IgD-negative memory B cell (primary cell): ENCODE data around the gene GTPBP6. TPM values are rescaled to one million over a fixed set of nuclear protein-coding genes. Genes with fewer than 3 reads are reported as not detected.
"Not testable (repeated sequence)": the region's sequence is repeated elsewhere in the genome, so short reads cannot be mapped to it uniquely, and the experiment has no call there.

Source experiments
- H3K27ac Mint-ChIP-seq, 3 donors: one replicate each; pipeline ENCODE4 v1.8.0; 2020 to 2022; ENCODE audit warnings: mild to moderate bottlenecking in 3 of 3, mixed read lengths in 3 of 3, moderate library complexity in 1 of 3
- H3K27me3 Mint-ChIP-seq: one replicate; pipeline ENCODE4 v1.8.0; 2021; ENCODE audit warnings: mixed read lengths
- H3K36me3 Mint-ChIP-seq: one replicate; pipeline ENCODE4 v1.8.0; 2020; ENCODE audit warnings: mild to moderate bottlenecking, mixed read lengths
- H3K4me1 Mint-ChIP-seq, 3 donors: one replicate each; pipeline ENCODE4 v1.8.0; 2020 to 2022; ENCODE audit warnings: mixed read lengths in 3 of 3, mild to moderate bottlenecking in 1 of 3
- H3K4me3 Mint-ChIP-seq, 4 donors: one replicate each; pipeline ENCODE4 v1.8.0; 2020 to 2022; ENCODE audit warnings: mild to moderate bottlenecking in 4 of 4, mixed read lengths in 4 of 4, moderate library complexity in 3 of 4
- H3K9me3 Mint-ChIP-seq, 3 donors: one replicate each; pipeline ENCODE4 v1.8.0; 2020 to 2021; ENCODE audit warnings: mixed read lengths in 3 of 3, mild to moderate bottlenecking in 1 of 3
- polyA plus RNA-seq: library from polyadenylated mRNA; unstranded; fragments of 300-500 nt; fragmentation: Illumina TruSeq; gene quantifications from one replicate; pipeline ENCODE4 v1.2.3, GENCODE V29; 2021

The GTPBP6 gene
- polyA plus RNA-seq, 1 donor from 2014 or later = 40.8 TPM

DNA sequence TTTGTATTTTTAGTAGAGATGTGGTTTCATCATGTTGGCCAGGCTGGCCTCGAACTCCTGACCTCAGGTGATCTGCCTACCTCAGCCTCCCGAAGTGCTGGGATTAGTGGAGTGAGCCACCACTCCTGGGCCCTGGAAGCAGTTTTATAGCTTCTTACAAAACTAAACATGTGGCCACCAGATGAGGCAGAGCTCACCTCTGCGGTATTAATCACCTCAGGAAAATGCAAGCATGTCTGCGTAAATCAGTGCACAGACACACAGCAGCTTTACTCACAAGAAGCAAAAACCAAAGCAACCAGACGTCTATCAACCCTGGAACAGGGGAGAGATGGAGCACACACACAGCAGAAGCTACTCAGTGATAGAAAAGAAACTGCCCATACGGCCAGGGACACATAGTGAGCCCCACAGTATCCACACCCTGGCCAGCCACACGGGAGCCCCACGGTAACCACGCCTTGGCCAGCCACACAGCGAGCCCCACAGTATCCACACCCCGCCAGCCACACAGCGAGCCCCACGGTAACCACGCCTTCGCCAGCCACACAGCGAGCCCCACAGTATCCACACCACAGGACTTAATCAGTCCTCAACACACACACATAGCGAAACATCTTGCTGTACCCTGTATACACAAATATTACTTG, 37.9 kb upstream of the GTPBP6 start:
- H3K27me3 Mint-ChIP-seq = no peaks in the 10 kb centered on the region
- peaks cover 10% of the 10 kb centered on the region for H3K36me3 Mint-ChIP-seq

GRCh38 chrX:355329-356050, 36.9 kb upstream of the GTPBP6 start:
- H3K27me3 Mint-ChIP-seq = no peaks in the 10 kb centered on the region
- peaks cover 7% of the 10 kb centered on the region for H3K36me3 Mint-ChIP-seq
- no peak overlapping the region for H3K27ac Mint-ChIP-seq
- H3K9me3 Mint-ChIP-seq = peaks cover 0 to 7% (median 1%) of the 10 kb centered on the region in 3 donors
- no peak overlapping the region for H3K4me3 Mint-ChIP-seq
- peaks cover 0 to 6% (median 2%) of the 10 kb centered on the region in 3 donors for H3K4me1 Mint-ChIP-seq

More for the DNA sequence above, 37.9 kb upstream of the GTPBP6 start:
- H3K4me3 Mint-ChIP-seq = no peak overlapping the region
- H3K27ac Mint-ChIP-seq = no peak overlapping the region
- H3K4me1 Mint-ChIP-seq = peaks cover 0 to 6% (median 2%) of the 10 kb centered on the region in 3 donors
- H3K9me3 Mint-ChIP-seq = peaks cover 0 to 7% (median 1%) of the 10 kb centered on the region in 3 donors

DNA sequence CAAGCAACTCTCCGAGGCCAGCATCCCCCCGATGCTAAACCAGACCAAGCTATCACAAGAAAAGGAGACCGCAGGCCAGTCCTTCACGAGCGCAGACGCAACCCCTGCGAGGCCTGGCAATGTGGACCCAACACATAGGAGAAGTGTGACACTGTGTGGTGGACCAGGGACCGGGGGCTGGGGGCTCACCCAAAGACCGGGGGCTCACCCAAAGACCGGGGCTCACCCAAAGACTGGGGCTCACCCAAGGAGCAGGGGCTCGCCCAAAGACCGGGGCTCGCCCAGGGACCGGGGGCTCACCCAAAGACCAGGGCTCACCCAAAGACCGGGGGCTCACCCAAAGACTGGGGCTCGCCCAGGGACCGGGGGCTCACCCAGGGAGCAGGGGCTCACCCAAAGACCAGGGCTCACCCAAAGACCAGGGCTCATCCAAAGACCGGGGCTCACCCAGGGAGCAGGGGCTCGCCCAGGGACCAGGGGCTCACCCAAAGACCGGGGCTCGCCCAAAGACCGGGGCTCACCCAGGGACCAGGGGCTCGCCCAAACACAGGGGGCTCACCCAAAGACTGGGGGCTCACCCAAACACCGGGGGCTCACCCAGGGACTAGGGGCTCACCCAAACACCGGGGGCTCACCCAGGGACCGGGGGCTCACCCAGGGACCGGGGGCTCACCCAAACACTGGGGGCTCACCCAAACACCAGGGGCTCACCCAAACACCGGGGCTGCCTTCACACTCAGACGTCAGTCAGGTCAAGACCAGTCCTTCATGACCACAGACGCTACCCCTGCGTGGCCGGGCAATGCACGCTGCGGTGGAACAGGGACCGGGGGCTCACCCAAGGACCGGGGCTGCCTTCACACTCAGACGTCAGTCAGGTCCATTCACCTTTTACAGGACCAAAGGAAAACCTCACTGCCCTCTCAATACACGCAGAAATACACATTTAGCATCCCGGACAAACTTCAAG, 35.3 kb upstream of the GTPBP6 start:
- Mint-ChIP-seq H3K27me3 (no peaks in the 10 kb centered on the region), H3K36me3 (peaks cover 3% of the 10 kb centered on the region), H3K4me3 (no peak overlapping the region), H3K9me3 (no peaks in the 10 kb centered on the region), H3K27ac (no peak overlapping the region), H3K4me1 (peaks cover 0 to 8% (median 2%) of the 10 kb centered on the region in 3 donors)

- Mint-ChIP-seq H3K27me3 (no peaks in the 10 kb centered on the region), H3K4me1 (peaks cover 0 to 8% (median 2%) of the 10 kb centered on the region in 3 donors), H3K4me3 (no peak overlapping the region), H3K9me3 (no peaks in the 10 kb centered on the region), H3K27ac (peak overlapping the region in 1 of 3 donors; percentile 57), H3K36me3 (peaks cover 4% of the 10 kb centered on the region)
Measured at GRCh38 chrX:352582-353314, 34.2 kb upstream of the GTPBP6 start.

GRCh38 chrX:352181-352580, 33.6 kb upstream of the GTPBP6 start:
- peaks cover 4% of the 10 kb centered on the region for H3K36me3 Mint-ChIP-seq
- H3K9me3 Mint-ChIP-seq = no peaks in the 10 kb centered on the region
- no peak overlapping the region for H3K4me3 Mint-ChIP-seq
- H3K27me3 Mint-ChIP-seq = no peaks in the 10 kb centered on the region
- peaks cover 0 to 8% (median under 1%) of the 10 kb centered on the region in 3 donors for H3K4me1 Mint-ChIP-seq
- no peak overlapping the region for H3K27ac Mint-ChIP-seq

DNA sequence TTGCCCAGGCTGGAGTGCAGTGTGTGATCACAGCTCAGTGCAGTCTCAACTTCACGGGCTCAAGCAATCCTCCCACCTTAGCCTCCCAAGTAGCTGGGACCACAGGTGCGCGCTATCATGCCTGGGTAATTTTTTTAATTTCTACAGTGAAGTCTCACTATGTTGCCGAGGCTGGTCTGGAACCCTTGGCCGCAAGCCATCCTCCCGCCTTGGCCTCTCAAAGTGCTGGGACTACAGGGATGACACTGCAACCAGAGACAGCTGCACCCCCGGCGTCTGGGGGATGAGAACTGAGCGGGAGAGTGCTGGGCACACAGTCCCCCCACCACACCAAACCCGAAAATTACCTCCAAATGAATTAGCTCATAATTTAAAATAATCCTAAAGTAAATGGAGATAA, 33.1 kb upstream of the GTPBP6 start:
- no peaks in the 10 kb centered on the region for H3K9me3 Mint-ChIP-seq
- no peak overlapping the region for H3K27ac Mint-ChIP-seq
- no peaks in the 10 kb centered on the region for H3K27me3 Mint-ChIP-seq
- H3K4me3 Mint-ChIP-seq = no peak overlapping the region
- peaks cover 0 to 8% (median 0%) of the 10 kb centered on the region in 3 donors for H3K4me1 Mint-ChIP-seq
- H3K36me3 Mint-ChIP-seq = peaks cover 2% of the 10 kb centered on the region

DNA sequence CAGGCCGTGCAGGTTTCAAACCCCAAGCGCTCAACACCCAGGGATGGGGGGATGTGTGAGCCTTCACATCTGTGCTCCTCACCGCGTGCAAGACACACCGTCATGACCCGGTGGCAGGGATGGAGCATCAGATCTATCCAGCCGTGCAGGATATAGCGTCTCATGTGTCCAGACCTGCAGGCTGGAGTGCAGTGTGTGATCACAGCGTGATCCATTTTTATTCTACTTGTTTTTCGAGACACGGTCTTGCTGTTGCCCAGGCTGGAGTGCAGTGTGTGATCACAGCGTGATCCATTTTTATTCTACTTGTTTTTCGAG, 32.7 kb upstream of the GTPBP6 start:
- H3K27ac Mint-ChIP-seq, H3K4me3 Mint-ChIP-seq, H3K27me3 Mint-ChIP-seq, H3K36me3 Mint-ChIP-seq, H3K4me1 Mint-ChIP-seq, H3K9me3 Mint-ChIP-seq: not testable (repeated sequence)

DNA sequence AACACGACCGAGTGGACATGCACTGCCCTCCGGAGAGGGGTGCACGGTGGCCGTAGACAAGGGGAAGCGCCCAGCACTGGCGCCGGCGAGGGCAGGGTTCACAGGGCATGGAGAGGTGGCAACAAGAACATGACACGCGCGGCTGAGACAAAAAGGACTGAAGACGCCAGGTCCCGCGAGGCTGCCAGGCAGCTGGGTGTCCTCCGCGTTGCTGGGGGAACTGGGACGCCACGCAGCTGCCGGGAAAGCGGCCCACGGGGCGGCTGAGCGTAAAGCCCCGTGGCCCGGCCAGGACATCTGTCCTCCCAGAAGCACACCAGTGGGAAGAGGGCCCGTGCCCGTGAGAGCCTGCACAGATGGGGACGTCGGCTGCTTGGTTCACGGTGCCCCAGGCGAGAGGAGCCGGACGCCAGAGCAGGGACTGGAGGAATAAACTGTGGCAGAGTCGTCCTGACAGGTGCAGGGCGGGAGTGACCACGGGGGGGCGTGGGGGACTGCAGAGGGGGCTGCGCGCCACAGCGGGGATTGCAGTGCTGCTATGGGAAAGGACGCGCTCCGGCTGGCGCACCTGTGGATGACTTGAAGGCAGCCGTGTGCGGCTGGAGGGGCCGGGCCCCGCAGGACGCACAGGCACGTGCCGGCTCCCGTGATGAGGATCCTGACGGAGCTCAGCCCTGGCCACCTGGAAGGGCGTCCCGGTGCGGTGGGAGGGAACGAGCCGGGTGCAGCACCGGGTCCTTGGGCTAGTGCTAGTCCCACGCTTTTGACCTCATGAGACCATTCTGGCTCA, 32.1 kb upstream of the GTPBP6 start:
- Mint-ChIP-seq H3K4me3 (no peak overlapping the region), H3K27me3 (no peaks in the 10 kb centered on the region), H3K9me3 (no peaks in the 10 kb centered on the region), H3K4me1 (peaks cover 0 to 7% (median 0%) of the 10 kb centered on the region in 3 donors), H3K36me3 (peaks cover 2% of the 10 kb centered on the region), H3K27ac (no peak overlapping the region)

DNA sequence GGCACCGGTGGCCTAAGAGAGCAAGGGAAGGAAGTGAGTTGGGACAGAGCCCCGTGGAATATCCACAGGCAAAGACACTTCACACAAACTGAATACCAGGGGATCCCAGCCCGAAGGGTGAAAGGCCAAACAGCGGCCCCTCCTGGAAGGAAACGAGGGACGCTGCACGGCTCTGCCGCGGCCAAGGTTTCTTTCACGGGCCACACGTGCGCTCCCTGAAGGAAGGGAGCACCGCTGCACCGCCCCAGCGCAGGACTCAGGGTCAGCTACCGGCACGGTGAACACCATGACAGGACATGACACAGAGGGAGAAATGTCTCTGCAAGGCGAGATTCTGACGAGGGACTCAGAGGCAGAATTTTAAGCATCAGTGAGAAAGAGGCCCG, 31.5 kb upstream of the GTPBP6 start:
- Mint-ChIP-seq H3K4me3 (no peak overlapping the region), H3K9me3 (no peaks in the 10 kb centered on the region), H3K27ac (no peak overlapping the region), H3K36me3 (peaks cover 2% of the 10 kb centered on the region), H3K4me1 (peaks cover 0 to 5% (median 0%) of the 10 kb centered on the region in 3 donors), H3K27me3 (no peaks in the 10 kb centered on the region)

GRCh38 chrX:349702-350101, 31.1 kb upstream of the GTPBP6 start:
- H3K4me1 Mint-ChIP-seq = peaks cover 0 to 3% (median 0%) of the 10 kb centered on the region in 3 donors
- peaks cover 2% of the 10 kb centered on the region for H3K36me3 Mint-ChIP-seq
- H3K27me3 Mint-ChIP-seq = no peaks in the 10 kb centered on the region
- H3K27ac Mint-ChIP-seq = no peak overlapping the region
- H3K4me3 Mint-ChIP-seq = no peak overlapping the region
- no peaks in the 10 kb centered on the region for H3K9me3 Mint-ChIP-seq

DNA sequence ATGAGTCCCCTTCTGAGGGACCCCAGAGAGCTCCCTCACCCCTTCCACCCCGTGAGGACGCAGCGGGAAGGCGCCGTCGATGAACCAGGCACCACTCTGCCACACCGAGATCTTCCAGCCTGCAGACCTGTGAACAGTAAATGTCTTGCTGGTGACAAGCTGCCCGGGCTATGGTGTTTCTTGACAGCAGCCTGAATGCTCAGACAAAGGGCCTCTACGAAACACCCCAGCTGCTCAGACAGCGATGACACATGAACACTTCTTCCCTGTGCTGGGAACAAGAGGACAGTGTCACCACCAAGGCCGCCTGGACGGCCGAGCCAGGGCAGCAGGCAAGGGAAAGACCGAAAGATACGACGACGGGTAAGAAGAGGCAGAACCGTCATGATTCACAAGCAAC, 30.6 kb upstream of the GTPBP6 start:
- H3K36me3 Mint-ChIP-seq = peaks cover 2% of the 10 kb centered on the region
- peaks cover 0 to 3% (median 0%) of the 10 kb centered on the region in 3 donors for H3K4me1 Mint-ChIP-seq
- peak overlapping the region in 1 of 3 donors; percentile 16 for H3K27ac Mint-ChIP-seq
- H3K27me3 Mint-ChIP-seq = no peaks in the 10 kb centered on the region
- no peaks in the 10 kb centered on the region for H3K9me3 Mint-ChIP-seq
- H3K4me3 Mint-ChIP-seq = no peak overlapping the region

DNA sequence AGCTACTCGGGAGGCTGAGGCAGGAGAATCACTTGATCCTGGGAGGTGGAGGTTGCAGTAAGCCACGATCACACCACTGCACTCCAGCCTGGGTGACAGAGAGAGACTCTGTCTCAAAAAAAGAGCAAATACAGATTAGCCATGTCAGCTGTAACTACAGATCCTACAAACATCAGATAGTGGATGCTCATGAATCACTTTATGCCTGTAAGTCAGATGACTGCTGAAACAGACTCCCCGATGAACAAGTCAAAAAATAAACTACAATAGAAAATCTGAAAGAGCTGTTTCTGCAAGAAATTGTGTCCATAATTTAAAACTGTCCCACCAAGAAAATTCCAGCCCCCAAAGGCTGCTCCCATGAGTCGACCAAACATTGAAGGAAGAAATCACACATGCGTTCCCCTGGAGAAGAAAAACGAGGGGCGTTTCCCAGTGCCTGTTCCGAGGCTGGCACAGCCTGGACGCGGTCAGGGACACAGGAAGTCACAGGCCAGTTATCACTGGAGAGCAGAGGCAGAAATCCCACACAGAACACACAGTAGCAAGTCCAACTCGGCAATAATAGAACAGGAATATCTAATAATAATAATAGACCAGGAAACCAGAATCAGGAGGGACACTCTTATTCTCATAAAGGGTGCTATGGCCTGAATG, 30.0 kb upstream of the GTPBP6 start:
- Mint-ChIP-seq H3K27me3 (no peaks in the 10 kb centered on the region), H3K9me3 (no peaks in the 10 kb centered on the region), H3K4me1 (peaks cover 0 to 3% (median 0%) of the 10 kb centered on the region in 3 donors), H3K36me3 (peaks cover 2% of the 10 kb centered on the region), H3K4me3 (no peak overlapping the region), H3K27ac (no peak overlapping the region)

GRCh38 chrX:347351-348117, 28.9 kb upstream of the GTPBP6 start:
- H3K4me3 Mint-ChIP-seq = peak overlapping the region in 1 of 4 donors; percentile 12
- H3K27me3 Mint-ChIP-seq = no peaks in the 10 kb centered on the region
- H3K9me3 Mint-ChIP-seq = no peaks in the 10 kb centered on the region
- peaks cover 2% of the 10 kb centered on the region for H3K36me3 Mint-ChIP-seq
- no peak overlapping the region for H3K27ac Mint-ChIP-seq
- peaks cover 0 to 3% (median 0%) of the 10 kb centered on the region in 3 donors for H3K4me1 Mint-ChIP-seq
